ENCODE measurements around the gene CELF5. TPM values are rescaled to one million over a fixed set of nuclear protein-coding genes. Genes with fewer than 3 reads are reported as not detected.

The CELF5 gene
- total and polyA plus RNA-seq, 12 donors, result not detected

- Histone ChIP-seq H3K27ac (peak overlapping the region in 9 of 10 donors; percentile 77 to 95 (median 89)), H3K36me3 (peaks cover 0 to 5% (median 0%) of the 10 kb centered on the region in 9 donors), H3K27me3 (no peaks in the 10 kb centered on the region), H3K9me3 (no peaks in the 10 kb centered on the region), H3K4me3 (peak overlapping the region; percentile 89 to 100 (median 95)), H3K4me1 (peaks cover 5 to 58% (median 23%) of the 10 kb centered on the region in 9 donors)
- WGBS, 2 donors, result 0 to 1% methylated on average over 36 to 38 of the region's 38 CpGs
- intact Hi-C loops (cut with DNase I), result no loop called here
- ATAC-seq (peak in 3 of 8 donors; percentile 1 to 29 (median 18)), DNase-seq (no peak)
- TF ChIP-seq CTCF (IDR thresholded peaks at IDR 0.05), result no peak
Observed at GRCh38 chr19:3186160-3186688, 38.2 kb upstream of the CELF5 start.

GRCh38 chr19:3186891-3187661, 37.4 kb upstream of the CELF5 start:
- ATAC-seq (no peak), DNase-seq (no peak)
- H3K27me3 ChIP-seq, result no peaks in the 10 kb centered on the region
- H3K27ac ChIP-seq, result peak overlapping the region in 1 of 10 donors; percentile 95
- peak overlapping the region; percentile 89 to 100 (median 95) for H3K4me3 ChIP-seq
- no peak for TF ChIP-seq CTCF (IDR thresholded peaks at IDR 0.05)
- H3K36me3 ChIP-seq, result peaks cover 0 to 5% (median 0%) of the 10 kb centered on the region in 9 donors
- peaks cover 5 to 51% (median 23%) of the 10 kb centered on the region in 9 donors for H3K4me1 ChIP-seq
- WGBS, 2 donors, result 71 to 75% methylated on average over 23 of the region's 23 CpGs
- H3K9me3 ChIP-seq, result no peaks in the 10 kb centered on the region
- intact Hi-C loops (cut with DNase I), result no loop called here

DNA sequence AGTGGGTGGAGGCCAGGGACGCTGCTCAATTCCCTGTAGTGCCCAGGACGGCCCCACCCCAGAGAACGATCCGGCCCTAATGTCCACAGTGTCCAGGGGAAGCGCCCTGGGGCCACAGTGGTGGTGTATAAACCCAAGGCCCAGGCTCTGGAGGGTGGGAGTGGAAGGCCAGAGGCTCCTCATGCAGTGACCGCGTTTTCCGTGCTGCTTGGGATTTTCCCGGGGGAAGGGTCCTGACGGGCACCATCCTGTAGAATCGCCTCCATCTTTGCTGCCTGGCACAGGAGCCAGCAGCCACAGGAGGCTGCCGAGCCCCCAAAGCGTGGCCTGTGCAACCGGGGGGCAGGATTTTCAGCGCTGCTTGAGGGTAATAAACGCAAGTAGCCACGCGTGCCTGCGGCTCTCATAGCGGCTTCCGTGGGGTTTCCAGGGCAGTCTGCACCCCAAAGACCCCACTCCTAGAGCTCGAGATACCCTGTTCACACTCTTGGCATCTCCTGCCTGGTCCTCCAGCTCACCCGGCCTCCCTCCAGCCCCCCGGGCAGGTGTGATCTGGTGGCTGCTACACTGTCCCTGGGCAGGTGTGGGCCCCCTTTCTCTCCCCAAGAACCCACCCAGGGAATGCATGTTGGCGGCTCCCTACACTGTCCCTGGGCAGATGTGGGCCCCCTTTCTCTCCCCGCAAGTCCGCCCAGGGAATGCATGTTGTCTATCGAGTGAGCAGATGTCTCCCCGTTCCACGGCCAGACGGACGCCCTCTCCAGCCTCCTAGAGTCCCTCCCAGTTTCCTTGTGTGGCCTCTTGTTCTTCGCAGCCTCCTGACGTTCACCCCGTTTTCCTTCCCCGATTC, 36.6 kb upstream of the CELF5 start:
- H3K9me3 ChIP-seq, result no peaks in the 10 kb centered on the region
- H3K27me3 ChIP-seq, result no peaks in the 10 kb centered on the region
- no peak for TF ChIP-seq CTCF (IDR thresholded peaks at IDR 0.05)
- H3K4me1 ChIP-seq, result peaks cover 5 to 49% (median 23%) of the 10 kb centered on the region in 9 donors
- WGBS, 2 donors, result 91 to 93% methylated on average over 36 of the region's 36 CpGs
- H3K36me3 ChIP-seq, result peaks cover 0 to 6% (median 0%) of the 10 kb centered on the region in 9 donors
- peak overlapping the region in 2 of 10 donors; percentile 36 to 100 for H3K4me3 ChIP-seq
- ATAC-seq (no peak), DNase-seq (no peak)
- intact Hi-C loops (cut with DNase I), result no loop called here
- peak overlapping the region in 1 of 10 donors; percentile 88 for H3K27ac ChIP-seq
